BJ (cell line): ENCODE measurements around the gene TMEM141. TPM values are rescaled to one million over a fixed set of nuclear protein-coding genes. Genes with fewer than 3 reads are reported as not detected.
"Not testable (repeated sequence)": the region's sequence is repeated elsewhere in the genome, so short reads cannot be mapped to it uniquely, and the experiment has no call there.

Experiments
- CTCF ChIA-PET: fragments of 350-600 bp; formaldehyde crosslinking; extraction: SDS; loops from one replicate; lab custom pipeline; 2021; ENCODE audit warnings: antibody characterized with exemption, inconsistent platforms; lab: Yijun Ruan, JAX
- POLR2A ChIA-PET: fragments of 300-600 bp; sonication (Branson Sonifier 250); formaldehyde crosslinking; extraction: SDS; loops from one replicate; lab custom pipeline; 2021; ENCODE audit warnings: antibody characterized with exemption; lab: Charles Lee
- DNase-seq: peaks from one replicate; pipeline ENCODE4 v3.0.0-alpha.2; 2011; ENCODE audit warnings: low read depth
- H3K27me3 ChIP-seq: 2 replicates; pipeline ENCODE4 v1.6.0; 2011; ENCODE audit warnings: low read length; ENCODE audit not compliant: control insufficient read depth, insufficient read depth
- H3K36me3 ChIP-seq: 2 replicates; pipeline ENCODE4 v1.5.1; 2011; ENCODE audit warnings: low read length; ENCODE audit not compliant: control insufficient read depth, insufficient read depth
- H3K4me3 ChIP-seq: 2 replicates; pipeline ENCODE4 v1.5.1; 2011; ENCODE audit warnings: low read depth, mild to moderate bottlenecking, control low read depth, low read length
- polyA plus RNA-seq: library from polyadenylated mRNA; depleted of rRNA; stranded (reverse); fragments of >200 nt; gene quantifications from 2 replicates; pipeline ENCODE4 v1.2.3, GENCODE V29; 2011
- TF ChIP-seq, protein P1 (sequence below): IDR thresholded peaks from 2 replicates; pipeline ENCODE4 v1.5.1; 2011; ENCODE audit warnings: low read depth, mild to moderate bottlenecking, control low read depth, inconsistent platforms, low read length, moderate library complexity; ENCODE audit not compliant: insufficient read depth

The TMEM141 gene
- polyA plus RNA-seq, 1 experiment = 51.5 TPM

DNA sequence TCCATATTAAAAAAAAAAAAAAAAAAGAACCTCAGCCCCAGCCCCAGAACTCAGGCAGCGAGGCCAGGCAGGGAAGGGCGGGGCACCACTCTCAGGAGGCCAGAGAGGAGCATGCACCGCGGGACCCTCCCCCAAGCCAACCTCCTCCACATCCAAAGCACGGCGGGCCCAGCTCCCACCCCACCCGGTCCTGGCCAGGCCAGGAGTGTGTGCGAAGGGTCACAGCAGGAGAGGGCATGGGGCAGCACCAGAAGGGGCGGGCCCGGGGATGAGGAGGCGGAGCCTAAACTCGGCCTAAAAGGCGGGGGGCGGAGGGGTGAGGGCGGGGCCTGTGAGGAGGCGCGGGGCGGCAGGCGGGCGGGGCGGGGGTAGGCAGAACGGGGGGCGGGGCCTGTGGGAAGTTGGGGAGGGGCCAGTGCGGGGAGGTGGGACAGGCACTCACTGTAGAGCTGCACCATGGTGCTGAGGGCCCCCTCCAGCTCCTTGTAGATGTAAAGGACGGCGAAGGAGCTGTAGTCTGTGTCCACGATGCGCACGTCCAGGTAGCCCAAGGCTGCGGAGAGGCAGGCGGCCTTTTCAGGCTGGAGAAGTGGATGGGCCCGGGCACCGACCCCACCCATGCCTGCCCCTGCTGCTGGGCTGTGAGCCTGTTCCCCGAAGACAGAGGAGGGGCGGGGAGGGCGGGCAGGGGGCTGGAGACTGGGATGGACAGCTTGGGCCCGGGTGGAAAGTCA is 28.1 kb upstream of the TMEM141 start:
- ChIA-PET CTCF (interaction anchor here (1.1 to 2.7 kb wide), 2 partner anchors 8 to 23 kb away, joined by 3 to 10 read pairs; no protein-coding TSS in a partner anchor), POLR2A (no interaction called here)
- Histone ChIP-seq H3K27me3 (peaks cover 6% of the 10 kb centered on the region), H3K4me3 (no peak overlapping the region), H3K36me3 (no peaks in the 10 kb centered on the region)
- TF ChIP-seq, protein P1, sequence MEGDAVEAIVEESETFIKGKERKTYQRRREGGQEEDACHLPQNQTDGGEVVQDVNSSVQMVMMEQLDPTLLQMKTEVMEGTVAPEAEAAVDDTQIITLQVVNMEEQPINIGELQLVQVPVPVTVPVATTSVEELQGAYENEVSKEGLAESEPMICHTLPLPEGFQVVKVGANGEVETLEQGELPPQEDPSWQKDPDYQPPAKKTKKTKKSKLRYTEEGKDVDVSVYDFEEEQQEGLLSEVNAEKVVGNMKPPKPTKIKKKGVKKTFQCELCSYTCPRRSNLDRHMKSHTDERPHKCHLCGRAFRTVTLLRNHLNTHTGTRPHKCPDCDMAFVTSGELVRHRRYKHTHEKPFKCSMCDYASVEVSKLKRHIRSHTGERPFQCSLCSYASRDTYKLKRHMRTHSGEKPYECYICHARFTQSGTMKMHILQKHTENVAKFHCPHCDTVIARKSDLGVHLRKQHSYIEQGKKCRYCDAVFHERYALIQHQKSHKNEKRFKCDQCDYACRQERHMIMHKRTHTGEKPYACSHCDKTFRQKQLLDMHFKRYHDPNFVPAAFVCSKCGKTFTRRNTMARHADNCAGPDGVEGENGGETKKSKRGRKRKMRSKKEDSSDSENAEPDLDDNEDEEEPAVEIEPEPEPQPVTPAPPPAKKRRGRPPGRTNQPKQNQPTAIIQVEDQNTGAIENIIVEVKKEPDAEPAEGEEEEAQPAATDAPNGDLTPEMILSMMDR = no peak
- DNase-seq = no peak

DNA sequence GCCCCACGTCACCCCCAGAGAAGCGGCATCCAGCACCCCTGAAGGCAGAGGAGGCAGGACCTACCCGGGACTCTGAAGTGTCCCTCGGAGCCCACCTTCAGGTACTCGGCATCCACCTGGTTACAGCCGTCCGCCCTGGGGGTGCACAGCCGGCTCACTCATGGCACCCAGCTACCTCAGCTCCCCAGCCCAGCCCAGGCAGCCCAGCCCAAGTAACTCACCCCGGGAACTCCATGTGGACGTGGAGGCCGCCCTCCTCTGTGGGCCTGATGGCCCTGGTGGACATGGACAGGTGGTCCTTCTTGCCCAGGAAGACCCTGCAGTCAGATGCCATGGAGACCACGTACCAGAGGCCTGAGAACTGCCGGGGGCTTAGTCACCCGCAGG is 27.5 kb upstream of the TMEM141 start:
- H3K4me3 ChIP-seq = no peak overlapping the region
- CTCF ChIA-PET = interaction anchor here (1.1 kb wide), 1 partner anchor 22 kb away, joined by 3 read pairs; no protein-coding TSS in a partner anchor
- no peak for DNase-seq

DNA sequence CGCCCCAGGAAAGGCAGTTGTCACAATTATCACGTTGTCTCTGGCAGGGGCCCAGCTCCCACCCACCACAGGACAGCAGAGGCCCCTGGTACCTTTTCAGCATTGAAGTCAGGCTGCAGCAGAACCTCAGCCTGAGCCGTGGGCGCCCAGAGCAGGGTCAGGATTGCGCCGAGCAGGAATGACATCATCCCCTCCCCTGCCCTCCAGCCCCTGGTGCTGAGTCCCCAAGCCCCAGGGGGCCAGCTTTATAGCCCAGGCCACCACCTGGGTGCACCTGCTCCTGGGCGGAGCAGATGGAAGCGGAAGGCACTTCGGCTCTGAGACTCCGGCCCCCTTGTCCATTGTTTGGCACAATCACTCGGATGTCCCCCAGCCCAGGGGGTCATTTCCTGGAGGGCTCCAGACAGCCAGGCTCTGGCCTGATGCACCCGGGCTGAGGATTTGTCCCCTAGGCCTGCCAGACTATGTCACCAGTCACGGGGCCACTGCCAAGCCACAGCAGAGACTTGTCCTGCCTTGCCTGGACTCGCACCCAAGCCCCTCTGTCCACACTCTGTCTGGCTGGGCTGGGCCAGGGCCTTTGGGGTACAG is 26.7 kb upstream of the TMEM141 start, which contains the start of gene LCN15:
LCN15 (minus strand) TSS at position 218 of the 591 bp plus-strand sequence; CDS start at position 188, 30 bp downstream.
- POLR2A ChIA-PET = no interaction called here
- no peak within 1 kb of the TSS for H3K4me3 ChIP-seq
- no peaks in the 10 kb centered on the region for H3K36me3 ChIP-seq
- CTCF ChIA-PET = no interaction called here
- TF ChIP-seq, protein P1 = no peak
- H3K27me3 ChIP-seq = peaks cover 6% of the 10 kb centered on the region
- DNase-seq = no peak

More for the DNA sequence above, 27.5 kb upstream of the TMEM141 start:
- H3K36me3 ChIP-seq = no peaks in the 10 kb centered on the region
- POLR2A ChIA-PET = no interaction called here
- peaks cover 6% of the 10 kb centered on the region for H3K27me3 ChIP-seq
- TF ChIP-seq, protein P1 = no peak

DNA sequence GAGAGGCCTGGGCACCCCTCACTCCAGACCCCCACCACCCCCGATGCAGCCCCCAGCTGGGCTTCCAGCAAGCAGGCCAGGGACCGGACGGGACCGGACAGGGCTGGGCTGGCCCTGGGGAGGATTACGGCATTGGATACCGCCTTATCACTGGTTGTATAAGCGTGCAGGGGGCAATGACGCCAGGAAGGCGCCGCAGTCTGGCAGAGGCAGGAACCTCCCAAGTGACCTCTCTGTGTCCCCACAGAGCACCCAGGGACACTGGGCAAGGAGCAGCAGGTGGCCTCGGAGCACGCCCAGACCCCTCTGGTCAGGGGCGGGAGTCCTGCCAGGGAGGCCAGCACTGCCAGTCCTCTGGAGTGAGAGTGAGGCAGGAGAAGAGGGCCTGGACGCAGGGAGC is 26.1 kb upstream of the TMEM141 start:
- DNase-seq = no peak
- H3K4me3 ChIP-seq = no peak overlapping the region
- ChIA-PET CTCF (interaction anchor here (1.9 kb wide), 1 partner anchor 15 kb away, joined by 6 read pairs; no protein-coding TSS in a partner anchor), POLR2A (no interaction called here)
- TF ChIP-seq, protein P1 = no peak
- H3K36me3 ChIP-seq = no peaks in the 10 kb centered on the region
- H3K27me3 ChIP-seq = peaks cover 6% of the 10 kb centered on the region

DNA sequence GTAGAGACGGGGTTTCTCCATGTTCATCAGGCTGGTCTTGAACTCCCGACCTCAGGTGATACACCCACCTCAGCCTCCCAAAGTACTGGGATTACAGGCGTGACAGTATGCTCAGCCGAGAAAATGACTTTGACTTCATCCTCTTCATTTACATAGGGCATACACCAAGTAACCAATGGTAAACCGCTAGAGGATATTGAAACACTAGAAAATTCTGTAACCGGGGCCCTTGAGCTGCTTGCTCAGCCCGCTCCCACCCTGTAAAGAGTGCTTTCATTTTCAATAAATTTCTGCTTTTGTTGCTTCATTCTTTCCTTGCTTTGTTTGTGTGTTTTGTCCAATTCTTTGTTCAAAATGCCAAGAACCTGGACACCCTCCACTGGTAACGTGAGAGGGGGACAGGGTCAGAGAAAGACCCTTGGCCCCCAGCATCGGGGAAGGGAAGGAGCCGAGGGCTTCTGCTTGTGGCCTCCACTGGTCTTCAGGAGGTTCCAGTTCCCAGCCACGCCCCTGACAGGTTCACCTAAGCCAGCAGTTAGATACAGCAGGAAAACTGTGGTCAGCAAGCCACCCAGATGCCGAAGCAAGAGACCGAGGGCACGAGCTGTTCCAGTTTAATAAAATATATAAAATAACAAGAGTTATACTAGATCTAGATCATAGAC is 25.3 kb upstream of the TMEM141 start:
- H3K36me3 ChIP-seq, H3K27me3 ChIP-seq, POLR2A ChIA-PET, H3K4me3 ChIP-seq, DNase-seq: not testable (repeated sequence)
- CTCF ChIA-PET = interaction anchor here (0.6 to 1.9 kb wide), 9 partner anchors 8 to 269 kb away, joined by 3 to 7 read pairs (median 4); partner anchors contain the start of genes LCN8 and TMEM141
